Stimulated activated CD4-positive, alpha-beta T cell treated with anti-CD3 and anti-CD28 coated beads, TNF-alpha, amount 100 ng/mL, for 1 hour (primary cell): ENCODE results near the gene CEP250.
"Not testable (repeated sequence)": the region's sequence is repeated elsewhere in the genome, so short reads cannot be mapped to it uniquely, and the experiment has no call there.

ENCODE experiments used
- DNase-seq, 3 donors: peaks; one replicate each; pipeline ENCODE4 v3.0.0-alpha.2; 2020; ENCODE audit warnings: low read depth in 3 of 3, low spot score in 1 of 3

CEP250 gene

DNA sequence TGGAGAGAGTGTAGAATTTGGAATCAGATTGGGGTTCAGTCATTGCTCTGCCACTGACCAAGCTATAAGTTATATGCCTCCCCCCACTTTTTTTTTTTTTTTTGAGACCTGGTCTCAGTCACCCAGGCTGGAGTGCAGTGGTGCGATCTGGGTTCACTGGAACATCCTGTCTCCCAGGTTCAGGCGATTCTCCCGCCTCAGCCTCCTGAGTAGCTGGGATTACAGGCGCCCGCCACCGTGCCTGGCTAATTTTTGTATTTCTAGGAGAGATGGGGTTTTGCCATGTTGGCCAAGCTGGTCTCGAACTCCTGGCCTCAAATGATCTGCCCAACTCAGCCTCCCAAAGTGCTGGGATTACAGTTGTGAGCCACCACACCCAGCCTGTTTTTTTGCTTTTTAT, 1.3 kb downstream of the CEP250 start:
- not testable (repeated sequence) for DNase-seq

DNA sequence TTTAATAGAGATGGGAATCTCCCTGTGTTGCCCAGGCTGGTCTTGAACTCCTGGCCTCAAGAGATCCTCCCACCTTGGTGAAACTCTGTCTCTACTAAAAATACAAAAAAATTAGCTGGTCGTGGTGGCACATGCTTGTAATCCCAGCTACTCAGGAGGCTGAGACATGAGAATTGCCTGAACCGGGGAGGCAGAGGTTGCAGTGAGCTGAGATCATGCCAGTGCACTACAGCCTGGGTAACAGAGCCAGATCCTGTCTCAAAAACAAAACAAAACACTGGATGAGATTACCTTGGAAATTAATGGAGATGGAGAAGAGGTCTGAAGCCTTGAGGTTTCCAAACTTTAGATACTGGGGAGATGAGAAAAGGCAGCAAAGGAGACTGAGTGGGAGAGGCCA, 2.1 kb downstream of the CEP250 start:
- not testable (repeated sequence) for DNase-seq

DNA sequence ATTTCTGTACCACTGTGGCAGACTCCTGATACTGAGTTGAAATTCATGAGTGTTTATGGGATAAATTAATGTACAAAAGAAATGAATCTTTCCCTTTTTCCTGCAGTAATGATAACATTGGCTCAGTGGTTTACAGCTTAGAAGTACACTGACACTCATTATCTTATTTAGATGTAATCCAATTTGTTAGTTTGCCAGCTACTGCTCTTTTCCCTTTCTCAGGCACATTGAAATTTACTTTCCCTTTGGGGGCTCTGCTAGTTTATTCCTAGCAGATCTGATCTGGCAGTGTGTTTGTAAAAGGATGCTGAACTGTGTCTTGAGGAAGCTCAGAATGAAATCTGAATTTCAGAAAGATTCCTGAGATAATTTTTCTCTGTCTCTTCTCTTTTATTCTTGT, 3.0 kb downstream of the CEP250 start:
- no peak for DNase-seq

DNA sequence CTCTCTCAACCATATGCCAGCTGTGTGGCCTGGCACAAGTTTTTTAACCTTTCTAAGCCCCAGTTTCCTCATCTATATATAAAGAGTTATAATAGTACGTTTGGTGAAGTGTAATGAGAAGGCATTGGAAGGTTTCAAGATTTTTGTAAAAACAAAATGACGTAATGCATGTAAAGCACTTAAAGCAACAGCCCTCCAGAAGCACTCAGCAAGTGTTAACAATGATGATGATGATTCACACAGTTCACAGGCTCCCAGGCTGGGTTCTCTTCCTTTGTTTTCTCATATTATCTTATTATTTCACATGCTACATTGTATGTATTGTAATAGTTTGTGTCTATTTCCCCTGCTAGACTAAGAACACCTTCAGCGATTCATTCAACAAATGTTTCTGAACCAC, 6.2 kb downstream of the CEP250 start:
- DNase-seq, result no peak

DNA sequence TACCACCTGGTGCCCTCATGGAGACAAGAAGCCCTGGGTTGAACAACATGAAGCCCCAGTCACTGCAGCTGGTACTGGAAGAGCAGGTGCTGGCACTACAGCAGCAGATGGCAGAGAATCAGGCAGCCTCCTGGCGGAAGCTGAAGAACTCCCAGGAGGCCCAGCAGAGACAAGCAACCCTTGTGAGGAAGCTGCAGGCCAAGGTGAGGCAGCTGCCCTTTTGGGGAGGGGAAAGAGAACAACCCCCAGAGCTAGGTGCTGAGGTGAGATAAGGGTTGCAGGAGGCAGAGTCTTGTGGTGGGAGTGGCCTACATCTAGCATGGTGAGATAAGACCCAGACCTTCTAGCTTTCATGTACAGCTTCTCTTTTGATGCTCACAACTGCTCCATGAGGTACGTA, 7.0 kb downstream of the CEP250 start:
- no peak for DNase-seq

DNA sequence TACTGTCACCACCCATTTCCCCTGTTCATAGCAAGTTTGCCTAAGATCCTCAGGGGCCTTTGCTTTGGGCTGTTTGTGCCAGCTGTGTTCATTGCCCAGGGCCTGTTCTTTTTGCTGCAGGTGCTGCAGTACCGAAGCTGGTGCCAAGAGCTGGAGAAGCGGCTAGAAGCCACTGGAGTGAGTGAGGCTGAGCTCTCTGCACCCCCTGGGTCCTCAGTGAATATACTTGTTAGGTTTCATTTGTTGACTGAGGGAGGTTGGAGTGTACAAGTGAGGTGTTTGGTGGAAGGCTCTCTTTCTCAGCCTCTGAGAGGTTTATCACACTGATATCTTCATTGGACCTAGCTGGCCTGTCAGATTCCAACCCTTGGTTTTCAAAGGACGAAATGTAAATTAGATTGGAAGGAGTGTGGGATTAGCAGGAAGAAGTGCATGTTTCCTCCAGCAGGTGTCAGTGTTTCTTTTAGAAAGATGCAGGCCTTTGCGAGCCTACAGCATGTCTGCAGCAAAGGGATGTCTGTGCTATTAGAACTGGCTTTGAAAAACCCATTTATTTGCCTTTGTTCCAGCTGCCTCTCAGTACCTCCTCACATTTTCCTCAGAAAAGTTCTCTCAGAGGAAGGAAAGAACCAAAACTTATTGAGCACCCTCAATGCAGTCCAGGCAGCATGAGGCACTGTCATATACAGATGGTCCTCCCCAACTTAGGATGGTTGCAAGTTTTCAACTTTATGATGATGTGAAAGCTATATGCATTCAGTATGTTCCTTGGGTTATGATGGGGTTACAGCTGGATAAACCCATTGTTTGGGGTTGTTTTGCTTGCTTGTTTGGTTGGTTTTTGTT, 8.3 kb downstream of the CEP250 start:
- peak in 2 of 3 donors; percentile 21 to 31 for DNase-seq

DNA sequence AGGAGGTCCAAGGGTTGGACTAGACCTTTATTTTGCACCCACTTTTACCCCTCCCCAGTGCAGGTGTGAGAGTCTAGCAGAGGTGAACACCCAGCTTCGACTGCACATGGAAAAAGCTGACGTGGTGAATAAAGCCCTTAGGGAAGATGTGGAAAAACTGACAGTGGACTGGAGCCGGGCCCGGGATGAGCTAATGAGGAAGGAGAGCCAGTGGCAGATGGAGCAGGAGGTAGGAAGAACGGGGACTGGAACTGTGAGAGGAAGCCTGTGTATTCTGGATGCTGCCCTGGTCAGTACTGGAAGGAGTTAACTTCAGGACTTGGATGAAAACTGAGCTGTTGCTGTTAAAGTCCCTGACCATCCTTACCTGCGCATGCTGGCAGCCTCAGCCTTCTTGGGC, 10.6 kb downstream of the CEP250 start:
- DNase-seq, result no peak

DNA sequence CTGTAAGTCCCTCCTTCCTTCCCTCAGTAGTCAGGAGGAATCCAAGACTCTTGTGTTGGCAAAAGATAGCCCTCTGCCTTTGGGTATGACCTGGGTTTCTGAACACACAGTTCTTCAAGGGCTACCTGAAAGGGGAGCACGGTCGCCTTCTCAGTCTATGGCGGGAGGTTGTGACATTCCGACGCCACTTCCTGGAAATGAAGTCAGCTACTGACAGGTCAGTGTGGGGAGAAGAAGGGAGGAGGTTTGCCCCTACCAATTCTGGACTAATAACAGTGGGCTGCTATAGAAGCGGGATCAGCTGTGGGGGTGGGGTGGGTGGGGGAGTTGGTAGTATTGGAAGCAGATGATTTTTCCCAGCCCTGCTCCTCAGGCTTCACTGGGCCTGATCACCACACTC, 11.5 kb downstream of the CEP250 start:
- no peak for DNase-seq

DNA sequence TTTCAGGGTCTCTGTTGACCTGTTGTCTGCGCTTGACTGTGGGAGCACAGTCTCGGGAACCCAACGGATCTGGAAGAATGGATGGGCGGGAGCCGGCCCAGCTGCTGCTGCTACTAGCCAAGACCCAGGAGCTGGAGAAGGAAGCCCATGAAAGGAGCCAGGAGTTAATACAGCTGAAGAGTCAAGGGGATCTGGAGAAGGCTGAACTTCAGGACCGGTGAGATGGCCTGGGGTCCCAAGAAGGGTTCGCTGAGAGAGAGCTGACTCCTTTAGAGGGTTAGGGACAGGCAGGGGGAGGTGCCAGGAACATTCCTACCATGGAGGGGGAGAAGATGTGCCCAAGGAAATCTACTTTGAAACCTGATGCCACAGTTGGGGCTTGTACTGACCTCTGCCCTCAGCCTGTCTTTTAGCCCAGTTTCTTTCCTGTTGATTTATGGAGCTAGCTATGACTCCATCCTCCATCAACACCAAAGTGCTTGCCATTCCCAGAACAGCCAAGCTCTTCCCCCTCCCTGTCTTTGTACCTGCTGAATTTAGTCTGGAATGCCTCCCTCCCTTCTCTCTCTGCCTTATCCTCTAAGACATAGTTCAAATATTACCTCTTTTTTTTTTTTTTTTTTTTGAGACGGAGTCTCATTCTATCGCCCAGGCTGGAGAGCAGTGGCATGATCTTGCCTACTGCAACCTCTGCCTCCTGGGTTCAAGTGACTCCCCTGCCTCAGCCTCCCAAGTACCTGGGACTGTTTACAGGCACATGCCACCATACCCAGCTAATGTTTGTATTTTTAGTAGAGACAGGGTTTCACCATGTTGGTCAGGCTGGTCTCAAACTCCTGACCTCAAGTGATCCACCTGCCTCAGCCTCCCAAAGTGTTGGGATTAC, 12.2 kb downstream of the CEP250 start:
- no peak for DNase-seq

DNA sequence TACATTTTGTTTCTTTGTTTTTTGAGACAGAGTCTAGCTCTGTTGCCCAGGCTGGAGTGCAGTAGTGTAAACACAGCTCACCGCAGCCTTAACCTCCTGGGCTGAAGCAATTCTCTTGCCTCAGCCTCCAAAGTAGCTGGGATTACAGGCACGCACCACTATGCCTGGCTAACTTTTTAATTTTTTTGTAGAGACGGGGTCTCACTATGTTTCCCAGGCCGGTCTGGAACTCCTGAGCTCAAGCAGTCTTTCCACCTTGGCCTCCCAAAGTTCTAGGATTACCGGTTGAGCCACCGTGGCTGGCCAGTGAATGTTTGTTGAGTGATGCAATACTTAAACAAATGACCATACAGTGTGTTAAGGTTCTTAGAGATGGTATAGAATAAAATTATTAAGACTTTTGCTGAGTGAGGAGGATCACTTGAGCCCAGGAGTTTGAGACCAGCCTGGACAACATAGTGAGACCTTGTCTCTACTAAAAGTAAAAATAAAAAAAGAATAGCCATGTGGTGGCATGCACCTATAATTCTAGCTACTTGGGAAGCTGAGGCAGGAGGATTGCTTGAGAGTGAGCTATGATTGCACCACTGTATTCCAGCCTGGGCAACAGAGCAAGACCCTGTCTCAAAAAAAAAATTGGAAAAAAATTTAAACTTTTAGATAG, 13.4 kb downstream of the CEP250 start:
- DNase-seq, result no peak

DNA sequence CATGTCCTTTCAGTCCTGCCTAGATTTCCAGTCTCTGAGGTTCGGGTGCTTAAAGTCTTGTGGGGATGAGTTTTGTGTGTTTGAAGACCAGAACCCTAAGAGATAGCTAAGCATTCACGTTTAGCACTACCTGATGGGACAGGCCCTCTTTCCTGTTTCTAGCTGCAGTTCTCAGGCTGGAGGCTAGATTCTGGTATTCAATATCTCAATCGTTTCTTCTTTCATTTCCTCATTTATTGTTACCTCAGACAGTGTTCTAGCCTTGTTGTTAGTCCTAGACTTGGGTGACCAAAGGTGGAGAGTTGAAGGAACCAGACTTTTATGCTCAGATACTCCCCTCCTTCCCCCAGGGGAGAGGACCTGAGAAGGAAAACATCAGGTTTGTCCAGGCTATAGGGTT, 16.8 kb downstream of the CEP250 start:
- no peak for DNase-seq

DNA sequence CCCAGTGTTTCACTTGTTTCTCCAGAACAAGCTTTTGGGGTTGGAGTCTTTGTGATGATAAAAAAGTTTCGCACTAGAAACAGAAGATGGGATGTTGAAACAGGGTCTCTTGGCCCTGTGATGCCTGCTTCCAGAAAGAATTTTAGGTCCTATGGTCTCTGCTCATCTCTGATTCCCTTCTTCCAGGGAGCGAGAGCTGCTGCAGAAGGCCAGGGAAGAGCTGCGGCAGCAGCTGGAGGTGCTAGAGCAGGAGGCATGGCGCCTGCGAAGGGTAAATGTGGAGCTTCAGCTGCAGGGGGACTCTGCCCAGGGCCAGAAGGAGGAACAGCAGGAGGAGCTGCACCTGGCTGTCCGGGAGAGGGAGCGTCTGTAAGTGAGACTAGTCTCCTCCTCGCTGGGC, 18.3 kb downstream of the CEP250 start:
- DNase-seq, result no peak

DNA sequence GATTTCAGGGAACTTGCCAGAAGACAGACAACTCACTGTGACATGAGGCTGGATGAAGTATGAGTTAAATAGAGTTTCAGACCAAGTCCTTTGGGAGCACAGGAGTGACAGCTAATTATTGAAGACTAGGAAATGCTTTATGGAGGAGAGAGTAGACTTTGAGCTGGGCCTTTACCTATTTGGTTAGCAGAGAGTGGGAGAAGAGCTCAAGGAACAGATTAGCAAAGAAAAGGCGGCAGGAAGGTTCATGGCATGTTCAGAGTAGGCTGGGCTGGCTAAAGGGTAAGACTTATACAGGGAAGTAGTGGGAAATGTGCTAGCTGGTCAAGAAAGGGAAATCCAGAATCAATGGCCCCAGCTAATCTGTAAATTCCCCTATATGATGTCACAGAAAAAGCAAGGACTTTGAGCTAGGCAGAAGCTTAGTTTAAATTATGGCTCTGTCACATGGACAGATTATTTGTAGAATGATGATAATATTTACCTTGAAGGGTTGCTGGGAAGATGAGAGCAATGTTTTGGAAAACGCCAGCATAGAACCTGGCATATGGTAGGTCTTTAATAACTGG, 19.0 kb downstream of the CEP250 start:
- DNase-seq, result no peak

DNA sequence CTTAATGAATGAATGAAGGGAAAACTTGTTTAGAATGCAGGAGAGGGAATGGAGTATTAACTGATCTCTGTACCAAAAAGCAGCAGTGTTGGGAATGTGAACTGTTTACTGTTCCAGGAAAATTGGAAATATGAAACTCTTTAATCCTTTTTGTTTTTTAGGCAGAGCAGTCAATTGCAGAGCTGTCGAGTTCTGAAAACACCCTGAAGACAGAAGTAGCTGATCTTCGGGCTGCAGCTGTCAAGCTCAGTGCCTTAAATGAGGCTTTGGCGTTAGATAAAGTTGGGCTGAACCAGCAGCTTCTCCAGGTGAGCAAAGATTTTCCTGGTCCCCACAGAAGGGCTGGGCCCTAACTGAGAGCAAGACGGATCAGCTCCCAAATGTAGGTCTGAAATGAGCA, 20.9 kb downstream of the CEP250 start:
- DNase-seq, result no peak

DNA sequence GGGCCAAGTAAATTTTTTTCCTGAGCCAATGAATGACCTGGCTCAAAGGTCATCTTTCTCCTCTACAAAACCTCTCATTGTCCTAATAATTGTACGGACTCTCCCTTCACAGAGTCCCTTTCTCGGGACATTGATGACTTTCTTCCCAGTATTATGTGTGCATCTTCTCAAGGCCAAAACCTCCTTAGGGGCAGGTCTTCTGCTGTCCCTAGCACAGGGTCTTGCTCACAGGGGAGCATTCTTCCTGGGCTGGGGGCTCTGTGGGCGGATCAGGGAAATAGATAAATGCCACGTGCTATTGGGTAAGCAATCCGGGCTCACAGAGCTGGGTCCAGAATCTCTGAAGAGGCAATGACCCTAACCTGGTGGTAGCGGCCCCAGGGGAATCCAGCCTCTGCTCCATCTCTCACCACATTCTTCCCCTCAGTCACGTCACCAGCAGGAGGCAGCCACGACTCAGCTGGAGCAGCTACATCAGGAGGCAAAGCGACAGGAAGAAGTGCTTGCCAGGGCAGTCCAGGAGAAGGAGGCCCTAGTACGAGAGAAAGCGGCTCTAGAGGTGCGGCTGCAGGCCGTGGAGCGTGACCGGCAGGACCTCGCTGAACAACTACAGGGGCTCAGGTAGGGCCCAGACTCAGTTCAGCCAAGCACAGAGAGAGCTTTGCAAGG, 23.5 kb downstream of the CEP250 start:
- no peak for DNase-seq

DNA sequence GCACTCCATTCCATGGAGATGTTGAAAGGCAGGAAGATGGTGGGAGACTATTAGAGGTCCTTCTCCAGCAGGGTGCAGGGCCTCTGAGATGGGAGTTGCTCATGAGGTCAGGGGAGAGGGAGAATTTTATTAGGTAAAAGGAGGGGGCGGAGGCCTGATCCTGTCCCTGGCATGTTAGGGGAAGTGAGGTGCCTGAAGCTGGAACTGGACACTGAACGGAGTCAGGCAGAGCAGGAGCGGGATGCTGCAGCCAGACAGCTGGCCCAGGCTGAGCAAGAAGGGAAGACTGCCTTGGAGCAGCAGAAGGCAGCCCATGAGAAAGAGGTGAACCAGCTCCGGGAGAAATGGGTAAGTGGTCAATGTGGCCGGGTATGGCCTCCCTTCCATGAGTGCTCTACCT, 24.4 kb downstream of the CEP250 start:
- no peak for DNase-seq

DNA sequence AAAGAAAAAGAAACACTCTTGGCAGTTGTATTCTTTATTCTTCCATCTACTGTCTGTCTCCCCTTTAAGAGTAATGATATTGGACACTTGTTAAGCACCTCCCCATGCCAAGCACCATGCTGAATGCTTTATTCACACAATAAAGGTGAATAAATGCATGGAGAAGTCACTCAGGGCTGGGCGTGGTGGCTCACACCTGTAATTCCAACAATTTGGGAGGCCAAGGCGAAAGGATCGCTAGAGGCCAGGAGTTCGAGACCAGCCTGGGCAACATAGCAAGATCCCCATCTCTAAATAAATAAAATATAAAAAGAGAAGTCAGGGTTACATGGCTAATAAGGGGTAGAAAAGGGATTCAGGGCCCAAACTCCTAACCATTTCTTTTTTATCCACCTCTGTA, 32.1 kb downstream of the CEP250 start:
- DNase-seq, result no peak

DNA sequence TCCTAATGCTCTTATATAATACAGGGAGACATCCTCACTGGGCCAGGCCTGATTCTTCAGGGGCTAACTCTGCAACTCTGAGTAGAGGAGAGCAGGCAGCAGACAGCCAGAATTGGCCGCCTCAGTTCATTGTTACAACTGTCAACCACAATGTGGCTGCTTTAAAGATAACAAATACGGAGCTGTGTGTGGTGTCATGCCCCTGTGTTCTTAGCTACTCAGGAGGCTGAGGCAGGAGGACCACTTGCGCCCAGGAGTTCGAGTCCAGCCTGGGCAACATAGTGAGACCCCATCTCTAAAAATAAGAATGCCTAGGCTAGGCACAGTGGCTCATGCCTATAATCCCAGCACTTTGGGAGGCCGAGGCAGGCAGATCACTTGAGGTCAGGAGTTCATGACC, 34.3 kb downstream of the CEP250 start:
- no peak for DNase-seq

DNA sequence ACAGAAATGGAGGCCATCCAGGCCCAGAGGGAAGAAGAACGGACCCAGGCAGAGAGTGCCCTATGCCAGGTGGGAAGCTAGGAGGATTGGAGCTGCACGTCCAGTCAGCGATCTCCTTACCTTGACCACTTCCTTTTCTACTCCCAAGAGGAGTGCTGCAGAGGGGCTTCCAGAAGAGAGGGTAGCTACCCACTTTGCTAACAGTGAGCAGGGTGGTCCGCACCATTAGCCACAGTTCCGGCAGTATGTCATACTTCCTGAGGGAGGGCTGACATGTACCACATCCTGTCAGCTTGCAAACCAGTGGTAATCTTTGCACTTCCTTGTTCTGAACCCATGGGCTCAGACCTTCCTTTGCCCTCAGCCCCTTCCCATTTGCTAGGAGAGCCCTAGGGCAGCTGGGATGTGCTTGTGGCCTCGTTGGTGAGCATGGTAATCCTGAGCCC, 35.4 kb downstream of the CEP250 start:
- DNase-seq, result peak; percentile 18 to 33 (median 18)

DNA sequence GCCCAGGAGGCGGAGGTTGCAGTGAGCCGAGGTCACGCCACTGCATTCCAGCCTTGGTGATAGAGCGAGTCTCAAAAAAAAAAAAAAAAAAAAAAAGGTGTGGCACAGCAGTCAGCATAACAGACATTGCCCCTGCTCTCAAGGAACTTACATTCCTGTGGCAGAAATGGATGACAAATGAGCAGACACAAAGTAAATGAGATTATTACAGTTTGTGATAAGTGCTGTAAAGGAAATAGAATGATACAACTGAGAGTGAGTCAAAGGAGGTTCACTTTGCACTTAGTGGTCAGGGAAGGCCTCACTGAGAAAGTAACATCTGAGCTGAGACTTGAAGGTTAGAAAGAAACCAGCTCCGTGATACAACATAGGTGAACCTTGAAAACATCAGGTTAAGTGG, 36.4 kb downstream of the CEP250 start:
- no peak for DNase-seq

DNA sequence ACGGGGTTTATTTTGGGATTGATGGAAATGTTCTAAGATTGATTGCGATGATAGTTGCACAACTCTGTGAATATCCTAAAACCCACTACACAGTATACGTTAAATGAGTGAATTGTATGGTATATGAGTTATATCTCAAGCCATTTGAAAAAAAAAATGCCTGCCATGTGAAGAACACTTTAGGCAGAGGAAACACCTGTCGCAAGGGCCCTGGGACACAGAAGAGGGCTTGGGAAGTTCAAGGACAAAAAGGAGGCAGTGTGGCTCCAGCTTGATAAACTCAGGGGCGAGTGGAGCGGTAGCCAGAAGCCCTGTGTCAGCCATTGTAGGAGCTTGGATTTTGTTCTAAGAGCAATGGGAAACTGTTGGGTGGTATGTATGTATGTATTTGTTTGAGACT, 37.0 kb downstream of the CEP250 start:
- DNase-seq, result no peak
